Neural crest cell (in vitro differentiated cells): Measurements from ENCODE around the gene EFHD1. TPM values are rescaled to one million over a fixed set of nuclear protein-coding genes. Genes with fewer than 3 reads are reported as not detected.

Source experiments
- DNase-seq: peaks from one replicate; pipeline ENCODE4 v3.0.0; 2021; ENCODE audit warnings: low read depth, mixed read lengths, low spot score
- H3K27ac Mint-ChIP-seq: one replicate; pipeline ENCODE4 v1.8.0; 2021; ENCODE audit warnings: mild to moderate bottlenecking, mixed read lengths; ENCODE audit not compliant: unreplicated experiment
- H3K27me3 Mint-ChIP-seq: 2 replicates; pipeline ENCODE4 v1.8.0; 2021; ENCODE audit warnings: low read depth, mild to moderate bottlenecking, mixed read lengths
- H3K36me3 Mint-ChIP-seq: 2 replicates; pipeline ENCODE4 v1.8.0; 2021; ENCODE audit warnings: low read depth, mild to moderate bottlenecking, mixed read lengths
- H3K4me1 Mint-ChIP-seq: 2 replicates; pipeline ENCODE4 v1.8.0; 2021; ENCODE audit warnings: mixed read lengths
- H3K4me3 Mint-ChIP-seq: one replicate; pipeline ENCODE4 v1.8.0; 2021; ENCODE audit warnings: mild to moderate bottlenecking, mixed read lengths
- H3K9me3 Mint-ChIP-seq: 2 replicates; pipeline ENCODE4 v1.8.0; 2021; ENCODE audit warnings: mixed read lengths
- total RNA-seq: library from RNA; stranded (reverse); gene quantifications from 2 replicates; pipeline ENCODE4 v1.2.1, GENCODE V29; 2021
- TF ChIP-seq, protein P1 (sequence below): fragments of 200-600 bp; sonication (generic); conservative IDR thresholded peaks from 2 replicates; pipeline ENCODE4 v1.5.0; 2021; ENCODE audit warnings: antibody characterized with exemption, mild to moderate bottlenecking

EFHD1 gene
- total RNA-seq, 1 donor from 2014 or later: 4.1 TPM

DNA sequence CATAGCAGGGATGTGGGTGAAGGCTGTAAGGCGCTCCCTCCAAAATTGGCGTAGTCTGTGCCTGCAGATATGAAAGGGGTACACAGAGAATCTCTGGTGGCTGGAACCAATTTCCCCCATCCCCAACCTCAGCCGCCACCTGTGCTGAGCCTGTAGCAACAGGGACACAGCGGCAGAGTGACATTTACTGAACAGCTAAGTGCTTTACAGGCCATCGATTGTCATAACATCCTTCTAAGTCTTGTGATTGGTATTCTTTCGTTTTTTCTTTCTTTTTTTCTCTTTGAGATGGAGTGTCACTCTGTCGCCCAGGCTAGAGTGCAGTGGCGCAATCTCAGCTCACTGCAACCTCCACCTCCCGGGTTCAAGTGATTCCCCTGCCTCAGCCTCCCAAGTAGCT is 12.2 kb upstream of the EFHD1 start:
- TF ChIP-seq, protein P1, sequence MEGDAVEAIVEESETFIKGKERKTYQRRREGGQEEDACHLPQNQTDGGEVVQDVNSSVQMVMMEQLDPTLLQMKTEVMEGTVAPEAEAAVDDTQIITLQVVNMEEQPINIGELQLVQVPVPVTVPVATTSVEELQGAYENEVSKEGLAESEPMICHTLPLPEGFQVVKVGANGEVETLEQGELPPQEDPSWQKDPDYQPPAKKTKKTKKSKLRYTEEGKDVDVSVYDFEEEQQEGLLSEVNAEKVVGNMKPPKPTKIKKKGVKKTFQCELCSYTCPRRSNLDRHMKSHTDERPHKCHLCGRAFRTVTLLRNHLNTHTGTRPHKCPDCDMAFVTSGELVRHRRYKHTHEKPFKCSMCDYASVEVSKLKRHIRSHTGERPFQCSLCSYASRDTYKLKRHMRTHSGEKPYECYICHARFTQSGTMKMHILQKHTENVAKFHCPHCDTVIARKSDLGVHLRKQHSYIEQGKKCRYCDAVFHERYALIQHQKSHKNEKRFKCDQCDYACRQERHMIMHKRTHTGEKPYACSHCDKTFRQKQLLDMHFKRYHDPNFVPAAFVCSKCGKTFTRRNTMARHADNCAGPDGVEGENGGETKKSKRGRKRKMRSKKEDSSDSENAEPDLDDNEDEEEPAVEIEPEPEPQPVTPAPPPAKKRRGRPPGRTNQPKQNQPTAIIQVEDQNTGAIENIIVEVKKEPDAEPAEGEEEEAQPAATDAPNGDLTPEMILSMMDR: no peak
- H3K27ac Mint-ChIP-seq: no peak overlapping the region
- no peaks in the 10 kb centered on the region for H3K36me3 Mint-ChIP-seq
- no peak overlapping the region for H3K4me3 Mint-ChIP-seq
- no peaks in the 10 kb centered on the region for H3K4me1 Mint-ChIP-seq
- no peaks in the 10 kb centered on the region for H3K9me3 Mint-ChIP-seq
- peaks cover 15% of the 10 kb centered on the region for H3K27me3 Mint-ChIP-seq
- no peak for DNase-seq

DNA sequence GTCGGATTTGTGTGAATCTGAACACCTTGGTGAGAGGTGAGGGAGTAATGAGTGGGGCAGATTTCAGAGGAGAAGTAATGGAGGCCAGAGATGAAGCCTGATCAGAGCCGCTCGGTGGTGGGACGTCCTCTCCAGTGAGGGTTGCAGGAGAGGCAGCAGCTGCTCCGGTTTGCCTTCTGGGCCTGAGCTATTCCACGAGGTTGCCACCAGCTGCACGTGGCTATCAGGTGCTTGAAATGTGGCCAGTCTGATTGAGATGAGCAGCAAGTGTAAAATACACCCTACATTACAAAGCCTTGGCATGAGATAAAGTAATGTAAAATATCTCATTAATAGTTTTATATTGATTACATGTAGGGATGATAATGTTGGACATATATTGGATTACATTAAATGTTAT is 10.8 kb upstream of the EFHD1 start:
- no peak for DNase-seq
- no peaks in the 10 kb centered on the region for H3K36me3 Mint-ChIP-seq
- no peak overlapping the region for H3K27ac Mint-ChIP-seq
- no peaks in the 10 kb centered on the region for H3K9me3 Mint-ChIP-seq
- no peak overlapping the region for H3K4me3 Mint-ChIP-seq
- TF ChIP-seq, protein P1: no peak
- no peaks in the 10 kb centered on the region for H3K4me1 Mint-ChIP-seq
- H3K27me3 Mint-ChIP-seq: peaks cover 15% of the 10 kb centered on the region

DNA sequence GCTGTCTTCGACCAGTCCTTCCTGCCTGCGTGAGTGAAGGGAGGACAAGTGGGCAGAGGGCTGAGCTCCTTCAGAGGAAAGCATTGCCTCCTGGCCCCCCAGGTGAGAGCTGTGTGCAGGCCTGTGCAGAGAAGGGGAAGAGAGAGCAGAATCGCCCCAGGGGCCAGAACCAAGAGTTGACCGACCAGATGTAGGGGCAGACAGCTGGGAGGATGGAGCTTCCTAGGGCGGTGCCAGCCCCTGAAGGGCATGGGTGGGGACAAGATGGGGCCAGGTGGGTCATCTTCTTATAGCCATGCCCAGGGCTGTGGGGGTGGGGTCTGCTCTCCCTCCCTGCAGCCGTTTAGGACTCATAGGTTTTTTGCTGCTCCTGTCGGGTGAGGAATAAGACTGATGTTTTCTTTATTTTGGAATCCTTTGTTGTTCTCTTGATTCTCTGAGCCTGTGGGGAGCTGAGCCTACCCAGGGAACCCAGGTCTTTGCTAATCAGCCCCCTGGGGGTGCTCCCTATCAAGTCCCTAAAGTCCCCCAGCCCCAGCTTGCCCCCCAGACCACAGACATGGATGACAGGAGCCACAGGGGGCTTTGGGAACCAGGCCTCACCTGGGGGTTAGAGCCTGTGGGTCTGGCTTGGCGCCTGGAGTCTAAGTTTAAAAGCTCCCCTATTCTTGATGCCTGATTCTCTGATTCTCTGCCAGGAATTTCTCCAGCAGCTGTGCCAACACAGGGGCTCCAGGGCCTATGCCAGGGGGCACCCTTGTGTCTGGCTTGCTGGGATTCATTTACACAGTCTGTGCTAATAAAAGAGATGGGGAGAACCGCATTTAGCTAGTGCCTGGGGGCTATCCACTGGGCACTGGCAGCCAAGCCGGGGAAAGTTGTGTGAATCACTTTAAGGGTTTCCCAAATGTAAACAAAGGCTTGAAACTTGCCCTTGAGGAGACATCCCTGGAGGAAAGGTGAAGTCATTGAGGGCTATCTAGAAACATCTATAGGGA is 9.3 kb upstream of the EFHD1 start:
- Mint-ChIP-seq H3K36me3 (no peaks in the 10 kb centered on the region), H3K27ac (no peak overlapping the region), H3K4me1 (no peaks in the 10 kb centered on the region), H3K9me3 (no peaks in the 10 kb centered on the region), H3K27me3 (peaks cover 15% of the 10 kb centered on the region), H3K4me3 (no peak overlapping the region)
- TF ChIP-seq, protein P1: no peak
- DNase-seq: no peak

DNA sequence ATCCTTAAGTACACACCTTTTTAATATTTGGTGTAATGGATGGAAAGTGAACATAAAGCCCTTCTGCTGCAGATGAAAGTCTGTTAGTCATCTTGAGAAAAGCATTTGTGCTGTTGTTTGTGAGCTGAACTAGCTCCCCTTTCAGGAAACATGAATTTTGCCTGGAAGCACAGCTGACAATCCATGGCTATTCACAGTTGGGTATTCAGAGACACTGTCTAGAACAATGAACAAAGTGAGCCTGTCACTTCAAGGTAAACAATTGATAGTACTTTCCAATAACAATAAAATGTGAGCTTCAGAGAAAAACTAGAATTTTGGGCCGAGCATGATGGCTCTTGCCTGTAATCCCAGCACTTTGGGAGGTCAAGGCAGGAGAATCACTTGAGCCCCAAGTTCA is 6.8 kb upstream of the EFHD1 start:
- H3K4me1 Mint-ChIP-seq: no peaks in the 10 kb centered on the region
- no peaks in the 10 kb centered on the region for H3K36me3 Mint-ChIP-seq
- no peak overlapping the region for H3K4me3 Mint-ChIP-seq
- H3K27me3 Mint-ChIP-seq: peaks cover 20% of the 10 kb centered on the region
- no peak overlapping the region for H3K27ac Mint-ChIP-seq
- DNase-seq: no peak
- no peaks in the 10 kb centered on the region for H3K9me3 Mint-ChIP-seq
- TF ChIP-seq, protein P1: no peak

DNA sequence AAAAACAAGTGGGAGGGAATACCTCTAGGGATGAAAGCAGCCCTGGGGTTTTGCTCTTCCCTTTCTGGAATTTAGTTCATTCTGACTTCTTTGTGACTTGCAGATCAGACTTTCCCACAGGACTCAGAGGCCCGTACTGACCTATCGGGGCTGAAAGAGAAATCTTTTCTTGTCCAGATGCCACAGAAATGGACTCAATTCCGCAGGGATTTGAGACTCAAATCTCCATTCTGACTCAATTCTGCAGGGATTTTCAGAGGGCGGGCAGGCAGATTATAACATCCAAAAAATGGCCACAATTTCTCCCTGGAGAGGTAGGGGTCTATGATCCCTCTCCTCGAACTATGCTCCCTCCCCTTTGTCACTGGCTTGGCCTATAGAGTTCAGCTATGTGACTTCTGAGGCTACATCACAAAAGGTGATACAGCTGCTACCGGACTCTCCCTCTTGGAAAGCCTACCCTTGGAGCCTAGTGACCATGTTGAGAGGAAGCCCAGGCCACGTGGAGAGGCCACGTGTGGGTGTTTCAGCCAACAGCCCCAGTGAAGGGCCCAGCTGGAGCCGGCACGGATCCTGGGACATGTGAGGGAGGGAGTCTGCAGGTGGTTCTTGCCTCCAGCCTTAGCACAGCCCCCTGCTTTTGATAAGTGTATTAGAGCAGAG is 4.8 kb upstream of the EFHD1 start:
- DNase-seq: no peak
- TF ChIP-seq, protein P1: no peak
- no peaks in the 10 kb centered on the region for H3K36me3 Mint-ChIP-seq
- H3K27me3 Mint-ChIP-seq: peaks cover 34% of the 10 kb centered on the region
- H3K27ac Mint-ChIP-seq: no peak overlapping the region
- peaks cover 7% of the 10 kb centered on the region for H3K4me1 Mint-ChIP-seq
- H3K4me3 Mint-ChIP-seq: no peak overlapping the region
- no peaks in the 10 kb centered on the region for H3K9me3 Mint-ChIP-seq
